HG02798 (cell line): ENCODE data around the gene EGFL8.
"Not testable (repeated sequence)": the region's sequence is repeated elsewhere in the genome, so short reads cannot be mapped to it uniquely, and the experiment has no call there.

Experiments
- ATAC-seq: cut with Tn5 transposase; IDR thresholded peaks from one replicate; pipeline ENCODE4 v1.9.1; 2021; ENCODE audit warnings: mild to moderate bottlenecking; ENCODE audit not compliant: unreplicated experiment, poor library complexity

Gene EGFL8

DNA sequence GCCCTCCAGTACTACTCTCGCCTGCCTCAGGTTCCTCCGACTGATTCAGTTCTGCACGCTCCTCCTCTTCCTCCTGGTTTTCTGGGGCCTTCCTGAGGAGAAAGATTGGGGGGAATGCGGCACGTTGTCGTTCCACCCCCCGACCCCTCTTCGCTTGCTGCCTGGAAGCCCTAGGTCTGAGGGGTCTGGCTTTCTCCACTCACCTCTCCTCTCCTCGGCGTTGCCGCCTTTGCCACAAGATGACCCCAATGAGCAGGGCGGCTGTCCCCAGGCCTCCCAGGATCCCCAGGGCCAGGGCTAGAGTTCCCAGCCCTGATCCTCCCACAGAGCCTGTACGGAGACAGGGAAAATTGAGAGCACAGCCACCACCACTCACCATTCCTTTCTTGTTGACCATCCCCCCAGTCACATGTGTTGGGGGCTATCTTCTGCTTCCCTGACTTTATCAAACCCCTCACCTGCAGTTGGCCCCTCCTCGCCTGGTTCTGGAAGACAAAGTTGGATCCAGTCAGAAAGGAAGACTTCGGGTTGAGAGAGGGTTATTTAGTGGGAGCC lies 16.8 kb downstream of the EGFL8 start:
- no peak for ATAC-seq

DNA sequence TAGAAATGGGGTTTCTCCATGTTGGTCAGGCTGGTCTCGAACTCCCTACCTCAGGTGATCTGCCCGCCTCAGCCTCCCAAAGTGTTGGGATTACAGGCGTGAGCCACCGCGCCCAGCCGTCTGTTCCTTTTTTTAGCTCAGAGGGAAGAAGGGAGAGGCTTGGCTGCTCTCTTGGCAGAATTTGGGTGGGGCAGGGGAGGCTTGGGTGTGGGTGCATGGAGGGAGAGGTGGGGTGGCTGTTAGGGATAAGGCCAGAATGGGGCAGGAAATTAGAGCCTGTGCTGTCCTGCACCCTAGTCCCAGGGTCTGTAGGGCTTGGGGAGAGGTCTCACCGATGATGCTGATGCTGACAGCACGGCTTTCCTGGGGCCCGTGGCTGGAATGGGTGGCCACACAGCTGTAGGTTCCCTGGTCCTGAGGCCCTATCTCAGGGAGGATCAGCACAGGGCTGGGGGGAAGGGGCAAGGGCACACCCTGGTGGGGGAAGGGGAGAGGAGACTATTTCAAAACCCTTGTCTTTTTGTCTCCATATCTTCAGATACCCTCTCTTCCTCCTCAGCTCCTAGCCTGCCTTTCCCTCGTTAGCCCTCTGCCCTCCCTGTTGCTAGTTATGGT lies 17.6 kb downstream of the EGFL8 start:
- no peak for ATAC-seq

DNA sequence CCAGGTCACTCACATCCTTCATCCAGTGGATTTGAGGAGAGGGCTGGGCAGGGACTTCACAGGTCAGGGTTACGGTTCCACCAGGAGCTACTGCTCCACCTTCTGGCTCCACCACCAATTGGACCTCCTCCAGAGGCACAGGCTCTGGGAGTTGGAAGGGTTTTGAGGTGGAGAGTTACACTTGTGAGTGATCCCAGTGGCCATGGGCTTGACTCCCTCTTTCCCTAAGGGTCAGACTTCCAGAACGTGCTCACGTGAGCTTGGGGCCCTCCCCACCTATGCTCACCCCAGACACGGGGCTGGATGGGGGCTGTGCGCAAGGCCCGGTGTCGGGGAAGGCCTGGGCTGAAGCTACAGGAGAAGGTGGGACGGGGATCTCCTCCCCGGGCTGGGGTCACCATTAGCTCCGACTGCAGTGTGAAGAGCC lies 18.2 kb downstream of the EGFL8 start:
- no peak for ATAC-seq

DNA sequence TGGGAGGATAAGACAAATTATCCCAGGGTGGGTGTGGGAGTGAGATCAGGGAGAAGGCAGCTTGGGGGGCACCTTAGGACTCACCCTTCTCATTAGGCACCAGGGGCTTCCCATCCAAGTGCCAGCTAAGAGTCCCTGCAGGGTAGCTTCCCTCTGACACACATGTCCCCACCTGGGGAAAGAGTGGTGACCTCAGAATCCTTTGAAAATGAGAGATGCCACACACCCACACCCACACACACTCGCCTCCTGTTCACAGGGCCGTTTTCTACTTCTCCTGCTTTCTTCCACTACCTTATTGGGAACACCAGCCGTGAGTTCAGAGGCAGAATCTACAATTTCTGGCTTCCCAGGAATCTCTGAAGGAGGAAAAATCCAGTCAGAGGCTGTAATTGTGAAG lies 18.6 kb downstream of the EGFL8 start:
- no peak for ATAC-seq

DNA sequence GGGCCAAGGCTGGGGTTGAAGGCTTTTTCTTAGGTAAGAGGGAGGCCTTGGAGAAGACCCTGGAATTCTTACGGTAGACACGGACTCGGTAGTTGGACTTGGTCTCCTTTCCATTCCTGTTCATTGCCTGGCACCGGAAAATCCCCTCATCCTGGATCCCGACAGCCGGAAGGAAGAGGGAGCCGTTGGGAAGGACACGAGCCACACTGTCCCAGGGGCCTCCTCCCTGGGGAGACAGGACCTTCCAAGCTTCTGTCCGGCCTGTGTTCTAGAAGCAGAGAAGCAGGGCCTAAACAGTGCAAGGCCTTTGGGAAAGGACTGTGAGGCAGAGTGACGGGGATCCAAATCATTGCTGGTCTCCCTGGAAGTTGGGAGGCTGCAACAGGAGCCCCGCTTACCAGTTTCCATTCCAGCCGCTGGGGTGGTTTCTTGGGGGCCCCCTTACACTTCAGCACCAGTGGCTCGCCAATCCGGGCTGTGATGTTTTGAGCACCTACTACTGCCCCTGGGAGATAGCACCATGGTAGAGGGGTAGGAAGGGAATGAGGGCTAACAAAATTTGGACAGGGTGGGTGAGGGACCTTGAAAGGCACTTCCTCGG lies 19.2 kb downstream of the EGFL8 start:
- no peak for ATAC-seq

DNA sequence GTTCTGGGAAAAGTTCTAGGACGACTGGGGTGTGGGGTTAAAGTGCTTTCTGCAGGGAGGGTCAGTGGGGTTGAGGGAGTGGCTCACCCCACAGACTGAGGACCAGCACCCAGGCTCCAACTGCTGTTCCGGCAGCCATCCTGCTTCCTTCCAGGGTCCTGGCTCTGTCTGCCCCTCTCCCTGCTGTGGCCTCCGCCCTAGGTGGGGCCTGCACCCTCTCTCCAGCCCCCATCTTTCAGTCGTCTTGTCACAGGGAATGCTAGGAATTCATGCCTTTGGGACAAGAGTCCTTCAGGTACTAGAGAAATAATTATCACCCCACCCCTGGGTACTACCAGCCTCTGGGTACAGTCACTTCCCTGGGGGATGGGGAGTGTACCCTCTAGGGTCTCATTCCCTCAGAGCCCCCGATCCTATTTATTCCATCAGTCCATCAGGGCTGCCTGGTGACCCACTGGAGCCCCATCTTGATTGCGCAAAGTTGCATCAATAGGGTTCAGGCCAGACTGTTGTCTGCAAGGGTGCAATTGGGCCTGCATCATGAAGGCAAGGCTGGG lies 19.8 kb downstream of the EGFL8 start, which contains the start of gene AGER:
Gene AGER (minus strand): TSS at position 170 of the 557 bp plus-strand sequence. CDS start 31 bp downstream, at position 139.
- no peak for ATAC-seq

DNA sequence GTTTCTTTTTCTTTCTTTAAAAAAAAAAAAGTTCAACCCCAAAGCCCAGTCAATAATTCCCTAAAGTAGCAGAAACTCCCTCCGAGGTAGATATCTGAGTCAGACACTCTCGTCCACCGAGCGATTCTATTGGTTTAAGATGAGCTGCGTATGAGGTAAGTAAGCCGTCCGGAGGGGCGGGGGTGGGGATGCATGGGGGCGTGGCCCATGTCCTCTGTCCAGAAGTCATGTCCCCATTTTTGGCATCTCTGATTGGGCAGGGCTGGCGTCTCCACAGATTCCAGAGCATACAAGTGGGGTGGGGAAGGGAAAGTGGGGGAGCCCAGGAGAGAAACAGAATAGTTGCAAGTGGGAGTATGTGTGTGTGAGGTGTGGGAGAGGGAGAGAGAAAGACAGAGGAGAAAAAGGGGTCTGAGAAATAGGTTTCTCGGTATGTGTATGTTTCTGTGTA lies 21.3 kb downstream of the EGFL8 start:
- peak; percentile 26 for ATAC-seq

DNA sequence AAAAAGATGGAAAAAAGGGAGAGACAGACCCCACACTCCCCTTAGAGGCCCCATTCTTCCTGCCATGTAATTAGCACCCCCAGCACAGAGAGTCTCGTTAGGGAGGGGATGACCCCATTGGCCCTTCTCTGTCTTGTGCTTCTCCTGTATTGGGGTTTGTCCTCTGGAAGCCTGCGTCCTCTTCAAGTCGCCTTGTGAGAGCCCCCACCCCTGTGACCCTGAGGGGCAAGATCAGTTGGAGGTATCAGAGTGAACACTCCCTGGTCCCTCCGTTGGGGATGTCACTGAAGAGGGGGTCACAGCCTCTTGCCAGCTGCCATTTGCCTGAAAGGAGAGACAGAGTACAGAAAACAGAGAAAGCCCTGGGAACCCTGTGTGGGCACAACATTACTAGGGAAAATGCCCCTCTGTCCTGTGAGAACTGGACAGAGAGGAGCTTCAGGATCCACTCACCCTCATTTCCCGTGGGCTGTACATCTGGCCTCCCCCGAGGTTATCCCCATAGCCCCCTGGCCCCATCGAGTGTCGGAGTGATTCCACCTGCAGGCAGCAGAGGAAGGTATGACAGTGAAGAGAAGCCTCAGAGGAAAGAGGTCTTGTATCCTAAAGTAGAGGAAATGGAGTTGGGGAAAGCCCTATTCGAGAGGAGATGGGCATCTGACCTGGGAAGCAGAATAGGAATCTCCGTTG lies 21.9 kb downstream of the EGFL8 start:
- not testable (repeated sequence) for ATAC-seq

DNA sequence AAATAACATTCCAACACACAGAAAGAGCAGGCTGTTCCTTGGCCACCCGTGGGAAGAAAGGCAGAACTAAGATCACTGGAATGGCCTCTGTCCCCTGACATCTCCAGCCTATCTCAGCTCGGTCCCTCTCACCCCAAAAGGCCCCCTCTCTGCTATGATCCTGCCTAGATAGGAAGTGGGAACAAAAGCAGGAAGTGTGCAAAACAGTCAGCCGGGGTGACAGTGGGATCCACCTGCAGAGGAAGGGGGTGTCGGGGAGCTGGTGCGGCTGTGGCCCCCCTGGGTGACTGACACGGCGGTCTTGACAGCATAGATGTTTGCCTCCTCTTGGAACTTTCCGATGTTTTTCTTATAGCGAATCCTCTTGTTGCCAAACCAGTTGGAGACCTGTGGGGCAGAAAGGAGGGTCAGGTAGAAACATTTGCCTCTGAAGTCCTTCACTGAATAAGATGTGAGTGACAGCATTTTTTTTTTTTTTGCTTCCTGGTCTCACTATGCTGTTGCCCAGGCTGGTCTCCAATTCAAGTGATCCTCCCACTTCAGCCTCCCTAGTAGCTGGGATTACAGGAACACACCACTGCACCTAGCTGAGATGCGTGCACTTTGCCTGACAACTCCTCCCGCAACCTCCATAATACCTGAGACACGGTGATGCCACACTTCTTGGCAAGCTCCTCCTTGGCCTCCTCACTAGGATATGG lies 22.8 kb downstream of the EGFL8 start:
- ATAC-seq = no peak

DNA sequence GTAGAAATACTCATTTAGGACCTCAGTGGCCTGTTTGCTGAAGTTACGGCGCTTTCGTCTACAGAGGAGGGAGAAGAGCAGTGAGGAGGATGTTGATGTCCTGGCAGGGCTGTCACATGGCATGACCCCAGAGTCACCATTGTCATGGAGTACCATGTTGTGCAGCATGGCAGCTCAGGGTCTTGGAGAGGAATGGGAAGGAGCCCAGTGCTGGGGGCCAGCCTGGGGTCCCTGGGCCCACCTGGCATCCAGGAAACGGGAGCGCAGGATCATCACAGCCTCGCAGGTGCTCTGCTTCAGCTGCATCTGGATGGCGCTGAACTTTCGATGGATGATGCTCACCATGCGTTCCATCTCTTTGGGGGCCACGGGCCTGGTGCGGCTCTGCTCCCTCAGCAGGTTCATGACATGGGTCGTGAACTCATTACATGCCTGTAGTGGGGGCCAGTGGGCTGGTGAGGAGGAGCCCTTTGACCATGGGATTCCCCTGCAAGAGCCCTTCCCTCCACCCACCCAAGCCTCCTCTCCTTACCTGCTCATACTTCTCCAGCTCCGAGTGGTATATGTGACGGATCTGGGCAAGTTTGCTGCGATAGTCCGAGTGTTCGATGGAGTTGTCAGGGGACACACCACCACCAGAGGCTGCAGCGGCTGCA lies 23.5 kb downstream of the EGFL8 start:
- ATAC-seq = not testable (repeated sequence)

DNA sequence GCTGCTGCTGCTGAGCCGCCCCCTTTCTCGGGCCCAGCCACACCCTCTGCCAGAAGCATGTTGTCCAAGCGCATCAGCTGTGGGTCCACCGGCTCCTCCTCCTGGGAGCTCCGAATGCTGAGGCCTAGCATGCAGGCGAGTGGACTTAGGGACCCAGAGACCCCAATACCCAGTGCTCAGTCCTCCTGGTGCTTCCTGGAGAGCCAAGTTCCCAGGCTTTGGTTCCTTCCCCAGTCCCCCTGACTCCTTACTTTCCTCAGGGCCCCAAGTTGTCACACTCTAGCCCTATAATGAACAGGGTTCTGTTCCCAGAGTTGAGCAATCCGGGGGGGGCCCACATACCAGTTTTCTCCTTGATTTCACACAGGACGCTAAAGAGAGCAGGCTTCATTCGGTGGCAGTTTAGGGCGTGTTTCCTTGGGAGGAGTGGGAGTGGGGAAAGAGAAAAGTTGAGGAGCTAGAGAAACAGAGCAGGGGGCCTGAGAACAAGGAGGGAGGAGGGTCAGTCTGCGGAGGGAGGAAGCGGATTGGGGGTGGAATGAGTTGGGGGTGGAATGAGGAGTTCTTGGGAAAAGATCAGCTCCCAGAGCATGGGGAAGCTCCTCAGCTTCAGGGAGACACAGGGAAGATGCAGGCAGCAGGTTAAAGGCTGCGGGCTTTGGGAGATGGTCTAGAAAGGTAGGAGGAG lies 24.1 kb downstream of the EGFL8 start:
- ATAC-seq = no peak

DNA sequence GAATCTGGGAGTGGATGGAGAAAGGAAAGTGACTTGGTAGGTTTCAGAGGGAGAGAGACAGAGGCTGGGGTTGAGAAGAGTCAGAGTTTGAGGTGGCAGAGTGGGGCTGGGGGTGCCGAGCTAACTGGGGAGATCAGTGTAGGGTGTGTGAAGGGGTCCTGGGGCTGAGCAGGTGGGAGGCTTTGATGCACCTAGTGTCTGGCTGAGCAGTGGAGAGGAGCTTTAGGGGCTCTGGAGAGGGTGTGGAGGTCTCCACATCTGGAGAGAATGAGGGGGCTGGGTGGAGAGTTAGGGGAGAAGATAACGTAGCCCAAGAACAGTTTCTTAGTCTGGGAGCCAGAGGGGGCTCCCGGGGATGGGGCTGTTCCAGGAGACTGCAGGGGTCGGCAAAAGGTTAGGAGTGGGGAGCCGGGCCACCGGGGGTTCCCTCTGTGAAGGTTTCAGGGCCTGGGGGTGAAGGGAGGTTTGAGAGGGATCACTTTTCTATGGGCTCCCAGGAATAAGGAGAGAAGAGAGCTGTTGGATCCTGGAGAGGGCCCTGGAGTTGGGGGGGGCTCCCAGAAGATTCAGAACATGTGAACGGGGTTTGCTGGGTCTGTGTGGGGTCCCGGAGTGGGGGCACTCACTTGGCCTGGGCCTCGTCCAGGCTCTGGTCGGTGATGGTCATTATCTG lies 24.8 kb downstream of the EGFL8 start:
- ATAC-seq = no peak

DNA sequence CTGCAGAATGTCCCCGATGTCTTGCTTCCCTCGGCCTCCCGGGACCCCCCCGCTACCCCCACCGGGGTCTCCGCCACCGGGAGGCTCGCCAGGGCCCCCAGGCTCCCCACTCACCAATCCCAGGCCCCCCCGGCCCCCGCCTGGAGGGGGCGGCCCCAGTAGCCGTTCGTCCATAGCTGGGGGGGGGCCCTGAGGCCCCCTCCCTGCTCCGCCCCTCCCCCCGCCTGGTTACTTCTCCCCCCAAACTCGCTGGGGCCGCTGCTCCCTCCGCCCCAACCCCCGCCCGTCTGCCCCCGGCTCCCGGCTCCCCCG lies 25.3 kb downstream of the EGFL8 start:
- no peak for ATAC-seq

DNA sequence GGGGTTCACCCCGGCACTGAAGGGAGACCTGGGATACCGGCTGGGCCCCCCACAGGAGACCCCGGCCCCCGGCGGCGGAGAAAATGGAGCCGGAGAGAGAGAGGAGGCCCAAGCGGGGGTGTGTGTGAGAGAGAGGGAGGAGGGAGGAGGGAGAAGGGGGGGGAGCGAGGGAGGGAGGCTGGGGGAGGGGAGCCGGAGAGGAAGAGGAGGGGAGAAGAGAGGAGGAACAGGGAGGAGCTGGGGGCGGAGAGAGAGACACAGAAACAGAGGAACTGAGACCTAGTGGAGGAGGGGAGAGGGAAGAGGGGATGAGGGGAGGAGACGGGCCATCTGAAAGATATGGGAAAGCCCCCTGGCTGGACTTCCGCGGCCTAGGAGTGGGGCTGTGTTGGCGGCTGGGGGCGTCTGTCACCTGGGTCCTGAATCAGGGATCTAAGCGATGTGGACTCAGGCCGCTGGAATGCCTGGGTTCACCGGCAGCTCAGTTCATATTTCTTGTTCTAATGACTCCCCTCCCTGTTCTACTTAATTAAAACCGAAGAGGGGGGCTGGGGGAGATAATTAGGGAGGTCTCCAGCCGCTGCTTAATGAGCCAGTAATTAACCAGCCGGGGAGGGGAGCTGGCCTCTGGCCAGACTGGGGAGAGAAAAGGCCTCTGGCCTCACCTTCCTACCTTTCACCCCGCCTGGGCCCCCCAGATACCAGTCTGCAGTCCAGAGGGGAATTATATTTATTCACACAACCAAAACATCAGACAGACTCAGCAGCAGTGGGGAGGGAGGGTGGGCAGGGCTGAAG lies 25.9 kb downstream of the EGFL8 start, which contains the start of gene PBX2:
Gene PBX2 (minus strand): TSS at position 149 of the 798 bp plus-strand sequence. CDS start 287 bp downstream, outside the sequence.
- ATAC-seq = peak; percentile 73

DNA sequence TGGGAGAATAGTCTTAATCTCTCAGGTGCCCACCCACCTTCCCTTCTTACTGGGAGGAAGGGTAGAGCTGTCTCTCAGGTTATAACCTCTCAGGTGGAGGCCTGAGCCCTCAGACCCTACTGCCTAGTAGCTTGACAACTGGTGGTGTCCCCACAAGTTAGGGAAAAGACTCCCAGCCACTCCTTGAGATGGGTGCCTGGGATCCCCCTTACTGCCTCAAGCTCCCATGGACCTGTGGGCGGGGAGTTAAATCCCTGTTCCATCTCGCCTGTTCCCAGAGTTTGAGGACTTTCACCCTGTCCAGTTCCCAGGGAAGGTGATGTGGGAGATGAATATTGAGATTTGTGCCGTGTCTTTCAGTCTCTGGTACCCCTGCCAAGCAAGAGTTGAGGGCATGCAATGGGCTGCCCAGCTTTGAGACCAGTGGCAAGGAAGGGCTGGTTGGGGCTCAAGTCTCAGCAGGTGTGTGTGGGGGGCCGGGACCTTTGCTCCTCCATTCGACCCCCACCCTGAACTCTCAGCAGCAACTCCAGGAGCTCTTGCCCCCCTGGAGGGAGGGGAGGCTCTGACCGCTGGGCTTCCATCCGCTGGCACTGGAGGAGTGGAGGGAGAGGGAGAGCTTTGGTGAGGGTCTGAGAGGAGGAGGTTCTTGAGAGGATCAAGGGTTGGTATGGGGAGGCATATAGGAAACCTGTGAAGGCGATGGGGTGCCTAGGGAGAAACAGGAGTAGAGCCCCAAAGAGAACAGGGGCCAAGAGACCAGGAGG lies 26.7 kb downstream of the EGFL8 start:
- no peak for ATAC-seq

DNA sequence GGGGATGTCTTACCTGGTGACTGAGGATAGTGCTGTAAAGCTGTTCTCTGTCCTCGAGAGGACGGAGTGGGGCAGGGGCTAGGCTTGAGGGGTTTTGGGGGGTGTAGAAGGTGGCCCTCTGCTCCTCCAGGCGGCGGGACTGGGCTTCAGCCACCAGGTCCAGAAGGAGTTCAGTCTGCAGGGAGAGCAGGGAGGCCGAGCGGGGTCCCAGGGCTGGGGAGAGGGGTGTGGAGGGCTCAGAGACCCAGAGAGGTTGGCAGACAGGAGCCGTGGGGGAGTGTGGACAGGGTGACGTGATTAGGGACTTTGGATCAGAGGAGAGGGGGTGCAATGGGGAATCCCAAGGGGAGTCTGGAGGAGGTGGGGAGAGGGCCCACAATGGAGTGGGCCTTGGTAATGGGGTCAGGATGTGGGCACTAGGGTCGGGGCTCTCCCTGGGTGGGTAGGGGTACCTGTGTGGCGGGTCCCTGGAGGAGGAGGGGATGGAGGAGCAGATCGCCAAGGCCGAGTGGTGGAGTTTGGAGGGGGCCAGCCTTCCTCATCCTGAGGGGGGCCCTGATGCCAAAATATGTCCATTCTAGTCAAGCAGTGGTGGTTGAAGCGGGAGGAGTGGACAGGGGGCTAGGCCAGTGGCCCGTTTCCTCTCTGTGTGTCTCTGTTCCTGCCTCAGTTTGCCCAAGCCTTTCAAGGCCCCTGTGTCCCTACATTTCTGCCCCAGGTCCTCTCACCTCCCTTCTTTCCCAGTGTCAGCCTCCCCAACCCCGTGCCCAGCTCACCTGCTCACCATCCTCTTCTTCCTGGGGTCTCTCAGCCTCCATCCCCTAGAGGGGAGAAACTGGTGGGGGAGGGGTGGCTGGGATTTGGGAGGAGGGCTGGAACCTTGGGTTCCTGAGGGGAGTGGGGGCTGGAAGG lies 27.6 kb downstream of the EGFL8 start:
- no peak for ATAC-seq
